22Rv1 (cell line): ENCODE data around the gene RASSF1.

Experiments used
- ZFX ChIP-seq: fragments of 450-650 bp; IDR thresholded peaks from 2 replicates; pipeline ENCODE4 v1.6.1; 2017; ENCODE audit warnings: antibody characterized with exemption, borderline replicate concordance
- TF ChIP-seq, protein P1 (sequence below): fragments of 450-650 bp; IDR thresholded peaks from 2 replicates; pipeline ENCODE4 v1.5.1; 2017; ENCODE audit warnings: mild to moderate bottlenecking

GRCh38 chr3:50371133-50371685 is 30.6 kb upstream of the RASSF1 start:
- TF ChIP-seq, protein P1, sequence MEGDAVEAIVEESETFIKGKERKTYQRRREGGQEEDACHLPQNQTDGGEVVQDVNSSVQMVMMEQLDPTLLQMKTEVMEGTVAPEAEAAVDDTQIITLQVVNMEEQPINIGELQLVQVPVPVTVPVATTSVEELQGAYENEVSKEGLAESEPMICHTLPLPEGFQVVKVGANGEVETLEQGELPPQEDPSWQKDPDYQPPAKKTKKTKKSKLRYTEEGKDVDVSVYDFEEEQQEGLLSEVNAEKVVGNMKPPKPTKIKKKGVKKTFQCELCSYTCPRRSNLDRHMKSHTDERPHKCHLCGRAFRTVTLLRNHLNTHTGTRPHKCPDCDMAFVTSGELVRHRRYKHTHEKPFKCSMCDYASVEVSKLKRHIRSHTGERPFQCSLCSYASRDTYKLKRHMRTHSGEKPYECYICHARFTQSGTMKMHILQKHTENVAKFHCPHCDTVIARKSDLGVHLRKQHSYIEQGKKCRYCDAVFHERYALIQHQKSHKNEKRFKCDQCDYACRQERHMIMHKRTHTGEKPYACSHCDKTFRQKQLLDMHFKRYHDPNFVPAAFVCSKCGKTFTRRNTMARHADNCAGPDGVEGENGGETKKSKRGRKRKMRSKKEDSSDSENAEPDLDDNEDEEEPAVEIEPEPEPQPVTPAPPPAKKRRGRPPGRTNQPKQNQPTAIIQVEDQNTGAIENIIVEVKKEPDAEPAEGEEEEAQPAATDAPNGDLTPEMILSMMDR, result no peak
- no peak for TF ChIP-seq ZFX
